ENCODE measurements around the gene WDPCP. TPM values are rescaled to one million over a fixed set of nuclear protein-coding genes. Genes with fewer than 3 reads are reported as not detected.

The WDPCP gene
- total and polyA plus RNA-seq, 2 of the 8 experiments (the other 6 are each of a cell fraction or from before 2014, with no cell fraction given) = 9.3 to 25.8 TPM

DNA sequence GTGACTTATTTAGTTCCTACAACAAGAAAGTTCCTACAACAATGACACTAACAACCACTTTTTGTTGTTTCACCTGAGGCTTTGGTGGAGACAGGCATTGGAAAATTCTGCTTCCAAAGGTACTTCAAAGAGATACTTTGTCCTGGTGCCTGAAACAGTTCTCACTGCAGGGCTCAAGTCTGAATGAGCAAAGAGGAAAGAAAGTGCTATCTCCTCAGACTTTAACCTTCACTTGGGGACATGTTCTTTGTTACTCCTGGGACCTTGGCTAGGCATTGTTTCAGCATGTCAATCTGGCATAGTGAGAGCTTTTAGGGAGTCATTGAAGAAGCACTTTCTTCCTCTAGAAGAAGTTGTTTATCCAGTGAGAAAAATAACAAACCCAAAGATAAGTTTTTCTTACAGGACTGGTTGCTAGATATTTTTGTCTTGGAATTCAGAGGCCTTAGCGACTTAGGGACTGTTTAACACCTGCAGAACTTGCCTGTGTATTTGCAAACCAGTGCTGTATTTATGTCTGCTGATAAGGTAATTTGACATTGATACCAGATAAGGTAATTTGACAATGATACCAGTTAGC is 12.7 kb upstream of the WDPCP start:
- Histone ChIP-seq H4K8ac (ENCODE audit: extremely low read depth, insufficient read depth, low read length) (no peak overlapping the region), H4K91ac (replicated peaks; ENCODE audit: insufficient read length, low read length) (no peak overlapping the region), H3K27me3 (replicated peaks in 1 of 4; ENCODE audit: control insufficient read depth in 3 of 4, extremely low read depth in 1 of 4, insufficient read depth in 3 of 4, low read length in 3 of 4) (no peaks in the 10 kb centered on the region), H2AFZ (ENCODE audit: low read length) (no peak overlapping the region), H3K9ac (replicated peaks in 1 of 4; ENCODE audit: extremely low read depth in 1 of 4, low read depth in 3 of 4, low read length in 3 of 4) (no peak overlapping the region), H2BK15ac (ENCODE audit: low read length) (no peak overlapping the region), H3K79me1 (ENCODE audit: low read depth, low read length) (no peaks in the 10 kb centered on the region; the same call in 1 of the 2 replicates), H3K23me2 (ENCODE audit: low read depth, low read length) (no peaks in the 10 kb centered on the region), H3K18ac (ENCODE audit: extremely low read depth, low read length) (no peak overlapping the region), H2BK5ac (ENCODE audit: low read depth, low read length) (no peak overlapping the region), H3K36me3 (ENCODE audit: control insufficient read depth in 2 of 4, insufficient read depth in 4 of 4, low read length in 3 of 4) (peaks cover 12 to 95% (median 56%) of the 10 kb centered on the region in 4 experiments), H3K9me3 (ENCODE audit: insufficient read depth in 2 of 2, low read depth in 1 of 2, low read length in 1 of 2) (no peaks in the 10 kb centered on the region), H4K5ac (ENCODE audit: insufficient read length, low read depth, low read length) (no peak overlapping the region), H3K4ac (replicated peaks; ENCODE audit: insufficient read length, low read depth, low read length) (no peak overlapping the region), H3K56ac (replicated peaks; ENCODE audit: insufficient read length, low read depth, low read length) (no peak overlapping the region), H3K79me2 (ENCODE audit: control insufficient read depth in 1 of 2, insufficient read depth in 2 of 2, low read length in 2 of 2) (peaks cover 0 to 41% of the 10 kb centered on the region in 2 experiments; a peak in 2 of 4 replicates), H3K4me2 (ENCODE audit: insufficient read depth in 1 of 2, low read depth in 2 of 2, low read length in 2 of 2) (no peak overlapping the region), H3K14ac (ENCODE audit: insufficient read length) (no peak overlapping the region), H3K4me1 (replicated peaks in 1 of 4; ENCODE audit: control insufficient read depth in 3 of 4, insufficient read depth in 4 of 4, low read length in 3 of 4) (peaks cover 0 to 3% (median 0%) of the 10 kb centered on the region in 4 experiments; a peak in 1 of 7 replicates), H2AK5ac (ENCODE audit: low read depth, low read length) (no peak overlapping the region), H2BK20ac (ENCODE audit: low read length) (no peak overlapping the region), H2BK120ac (replicated peaks; ENCODE audit: low read depth, low read length) (no peak overlapping the region), H3K4me3 (ENCODE audit: extremely low read depth in 1 of 4, insufficient read depth in 2 of 4, low read depth in 3 of 4, low read length in 4 of 4) (no peak overlapping the region), H3K27ac (ENCODE audit: low read depth, low read length) (no peak overlapping the region), H4K20me1 (replicated peaks in 1 of 2; ENCODE audit: control insufficient read depth in 1 of 2, insufficient read depth in 2 of 2, low read length in 2 of 2) (no peaks in the 10 kb centered on the region), H3K23ac (ENCODE audit: insufficient read length) (no peak overlapping the region), H2BK12ac (ENCODE audit: low read depth, low read length) (no peak overlapping the region)
- WGBS, 2 experiments (ENCODE audit: extremely low coverage in 1 of 2, insufficient coverage in 1 of 2, insufficient read length in 1 of 2, insufficient replicate concordance in 2 of 2, low coverage in 1 of 2, low lambda C conversion rate in 2 of 2, missing lambda C conversion rate in 1 of 2) = 97% methylated on average over 1 of the region's 1 CpG; no CpG with 5 or more reads in 1 of the 2 experiments
- POLR2A ChIA-PET (ENCODE audit: partially characterized antibody) = interaction anchor here (0.8 to 3.7 kb wide), 8 partner anchors 9 to 248 kb away, joined by 3 to 35 read pairs (median 3); partner anchors contain the start of genes MDH1, UGP2 and WDPCP
- TF ChIP-seq BACH1 (IDR thresholded peaks at IDR 0.05; ENCODE audit: low read length) = no peak
- no peak for TF ChIP-seq SIRT6 (IDR thresholded peaks at IDR 0.05; ENCODE audit: low read length)
- TF ChIP-seq ASH2L (IDR thresholded peaks at IDR 0.05; ENCODE audit: low read length) = no peak
- TF ChIP-seq NANOG (IDR thresholded peaks at IDR 0.05; ENCODE audit: insufficient read depth, low read depth, low read length, poor library complexity, severe bottlenecking) = no peak
- no peak for TF ChIP-seq CTBP2 (IDR thresholded peaks at IDR 0.05; ENCODE audit: borderline replicate concordance, insufficient read depth, insufficient read length, low read length)
- no peak for TF ChIP-seq CBX5 (IDR thresholded peaks at IDR 0.05; ENCODE audit: low read depth, low read length)
- TF ChIP-seq TBP (IDR thresholded peaks at IDR 0.05; ENCODE audit: low read depth, low read length) = no peak
- no peak for TF ChIP-seq TAF7 (optimal IDR thresholded peaks at IDR 0.05; ENCODE audit: borderline replicate concordance, low read depth, low read length)
- CTCF ChIA-PET (ENCODE audit: partially characterized antibody) = interaction anchor here (0.7 to 1.4 kb wide), 3 partner anchors 13 to 113 kb away, joined by 3 to 4 read pairs (median 3); partner anchors contain the start of genes MDH1 and WDPCP
- FAIRE-seq = no peak
- no peak for DNase-seq (ENCODE audit: low read depth in 1 of 2, low spot score in 2 of 2)
